ENCODE measurements around the gene APOL3.
"Not testable (repeated sequence)": the region's sequence is repeated elsewhere in the genome, so short reads cannot be mapped to it uniquely, and the experiment has no call there.

Gene APOL3

DNA sequence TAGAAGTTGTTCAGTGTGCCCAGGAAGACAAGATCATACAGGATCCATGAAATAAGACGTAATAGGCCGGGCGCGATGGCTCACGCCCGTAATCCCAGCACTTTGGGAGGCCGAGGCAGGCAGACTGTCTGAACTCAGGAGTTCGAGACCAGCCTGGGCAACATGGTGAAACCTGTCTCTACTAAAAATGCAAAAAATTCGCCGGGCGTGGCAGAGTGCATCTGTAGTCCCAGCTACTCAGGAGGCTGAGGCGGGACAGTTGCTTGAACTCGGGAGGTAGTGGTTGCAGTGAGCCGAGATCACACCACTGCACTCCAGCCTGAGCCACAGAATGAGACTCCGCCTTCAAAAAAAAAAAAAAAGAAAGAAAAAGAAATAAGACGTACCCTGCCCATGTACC is 56.7 kb downstream of the APOL3 start:
- no peak for DNase-seq (ENCODE audit: low read depth, low spot score)

- DNase-seq (ENCODE audit: low read depth, low spot score) = no peak
Observed at GRCh38 chr22:36102995-36103394, 57.6 kb downstream of the APOL3 start.

- no peak for DNase-seq (ENCODE audit: low read depth, low spot score)
Observed at GRCh38 chr22:36101756-36102155, 58.8 kb downstream of the APOL3 start.

DNA sequence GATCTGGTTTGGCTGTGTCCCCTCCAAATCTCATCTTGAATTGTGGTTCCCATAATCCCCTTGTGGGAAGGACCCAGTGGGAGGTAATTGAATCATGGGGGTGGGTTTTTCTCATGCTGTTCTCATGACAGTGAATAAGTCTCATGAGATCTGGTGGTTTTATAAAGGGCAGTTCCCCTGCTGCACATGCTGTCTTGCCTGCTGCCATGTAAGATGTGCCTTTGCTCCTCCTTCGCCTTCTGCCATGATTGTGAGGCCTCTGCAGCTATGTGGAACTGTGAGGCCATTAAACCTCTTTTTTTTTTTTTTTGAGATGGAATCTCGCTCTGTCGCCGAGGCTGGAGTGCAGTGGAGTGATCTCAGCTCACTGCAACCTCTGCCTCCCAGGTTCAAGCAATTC is 59.6 kb downstream of the APOL3 start:
- not testable (repeated sequence) for DNase-seq (ENCODE audit: low read depth, low spot score)

DNA sequence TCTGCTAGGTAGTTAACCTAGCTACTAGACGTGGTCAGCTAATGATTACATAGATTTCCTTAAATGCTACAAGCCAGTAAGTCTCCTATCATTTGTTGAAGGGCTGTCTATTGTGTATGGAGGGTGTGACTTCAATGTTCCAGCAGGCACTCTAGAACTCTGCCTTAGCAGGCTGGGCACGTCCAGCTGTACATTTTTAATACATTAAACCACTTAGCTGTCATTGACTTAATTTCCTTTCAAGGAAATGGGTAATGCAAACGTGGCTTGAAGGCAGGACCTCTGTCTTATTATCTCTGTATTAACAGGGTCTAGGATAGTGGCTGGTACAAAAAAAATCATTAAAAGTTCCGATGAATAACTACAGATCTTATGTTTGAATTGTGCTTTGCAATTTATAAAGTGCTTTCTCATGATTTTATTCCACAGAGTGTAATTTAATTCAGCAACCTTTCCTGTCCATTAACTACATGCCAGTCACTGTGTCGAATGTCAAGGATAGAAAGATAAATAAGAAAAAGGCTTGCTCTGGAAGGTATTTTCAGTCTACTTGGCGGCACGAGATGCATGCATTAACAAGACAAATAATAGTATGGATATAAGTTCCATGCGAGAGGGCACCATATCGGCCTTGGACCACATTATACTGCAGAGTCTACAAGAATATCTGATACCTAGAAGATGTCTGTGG is 60.3 kb downstream of the APOL3 start:
- no peak for DNase-seq (ENCODE audit: low read depth, low spot score)

DNA sequence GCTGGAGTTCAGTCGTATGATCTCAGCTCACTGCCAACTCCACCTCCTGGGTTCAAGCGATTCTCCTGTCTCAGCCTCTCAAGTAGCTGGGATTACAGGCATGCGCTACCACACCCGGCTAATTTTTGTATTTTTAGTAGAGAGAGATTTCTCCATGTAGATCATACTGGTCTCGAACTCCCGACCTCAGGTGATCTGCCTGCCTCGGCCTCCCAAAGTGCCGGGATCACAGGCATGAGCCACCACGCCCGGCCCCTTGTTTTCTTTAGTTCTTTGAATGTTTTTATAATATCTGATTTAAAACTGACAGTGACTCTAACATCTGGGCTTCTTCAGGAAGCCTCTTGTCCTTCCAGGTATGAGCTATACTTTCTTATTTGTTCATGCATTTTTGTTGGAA is 61.0 kb downstream of the APOL3 start:
- DNase-seq (ENCODE audit: low read depth, low spot score) = not testable (repeated sequence)

GRCh38 chr22:36097880-36098279 is 62.7 kb downstream of the APOL3 start:
- DNase-seq (ENCODE audit: low read depth, low spot score) = no peak

DNA sequence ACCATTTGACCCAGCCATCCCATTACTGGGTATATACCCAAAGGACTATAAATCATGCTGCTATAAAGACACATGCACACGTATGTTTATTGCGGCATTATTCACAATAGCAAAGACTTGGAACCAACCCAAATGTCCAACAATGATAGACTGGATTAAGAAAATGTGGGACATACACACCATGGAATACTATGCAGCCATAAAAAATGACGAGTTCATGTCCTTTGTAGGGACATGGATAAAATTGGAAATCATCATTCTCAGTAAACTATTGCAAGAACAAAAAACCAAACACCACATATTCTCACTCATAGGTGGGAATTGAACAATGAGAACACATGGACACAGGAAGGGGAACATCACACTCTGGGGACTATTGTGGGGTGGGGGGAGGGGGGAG is 69.8 kb downstream of the APOL3 start:
- not testable (repeated sequence) for DNase-seq (ENCODE audit: low read depth, low spot score)

All from brain pericyte (primary cell).